Left lobe of liver (tissue), 2 donors: ENCODE data around the gene DBN1. TPM values are rescaled to one million over a fixed set of nuclear protein-coding genes. Genes with fewer than 3 reads are reported as not detected.

ENCODE experiments used
- ATAC-seq: fragments of 200-7000 bp; cut with Tn5 transposase; one replicate; pipeline ENCODE4 v1.9.1; 2020; ENCODE audit warnings: mild to moderate bottlenecking, moderate library complexity
- DNase-seq: peaks from one replicate; pipeline ENCODE4 v3.0.0-alpha.2; 2020; ENCODE audit warnings: low spot score
- total RNA-seq: library from RNA; stranded (reverse); gene quantifications from one replicate; pipeline ENCODE4 v1.2.1, GENCODE V29; 2021
- donor health status: DM: no; HTN: no; CAD: no; lungs with moderate emphysema.
- donor health status: DM: no; HTN: yes; CAD: no.

DBN1 gene
- total RNA-seq, 1 donor from 2014 or later: 1.7 TPM

DNA sequence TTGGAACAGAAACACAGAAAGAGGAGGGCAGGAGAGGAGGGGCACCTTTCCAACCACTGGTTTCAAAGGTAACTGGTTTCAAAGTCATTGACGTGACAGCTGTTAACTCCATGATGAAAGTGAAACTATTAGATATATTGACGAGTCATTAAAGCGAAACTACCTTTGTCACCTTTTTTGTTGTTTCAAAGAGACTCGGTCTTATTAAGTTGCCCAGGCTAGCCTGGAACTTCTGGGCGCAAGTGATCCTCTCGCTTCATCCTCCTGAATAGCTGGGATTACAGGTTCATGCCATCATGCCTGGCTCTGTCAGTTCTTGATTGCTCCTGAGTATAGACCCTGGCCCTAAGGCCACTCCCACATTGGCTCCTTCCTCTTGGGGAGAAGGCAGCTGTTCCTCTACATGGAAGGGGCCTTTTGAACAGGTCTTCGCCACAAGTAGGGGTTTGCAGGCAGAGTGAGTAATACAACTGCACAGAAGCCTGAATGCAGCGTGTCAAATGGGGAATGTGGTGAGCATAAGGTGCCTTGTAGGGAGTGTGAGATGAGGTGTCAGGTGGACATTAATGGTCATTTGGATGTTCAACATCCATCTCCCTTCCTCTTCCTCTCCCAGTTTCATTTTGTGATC lies 60.7 kb downstream of the DBN1 start:
- ATAC-seq (peak; percentile 69), DNase-seq (no peak)

DNA sequence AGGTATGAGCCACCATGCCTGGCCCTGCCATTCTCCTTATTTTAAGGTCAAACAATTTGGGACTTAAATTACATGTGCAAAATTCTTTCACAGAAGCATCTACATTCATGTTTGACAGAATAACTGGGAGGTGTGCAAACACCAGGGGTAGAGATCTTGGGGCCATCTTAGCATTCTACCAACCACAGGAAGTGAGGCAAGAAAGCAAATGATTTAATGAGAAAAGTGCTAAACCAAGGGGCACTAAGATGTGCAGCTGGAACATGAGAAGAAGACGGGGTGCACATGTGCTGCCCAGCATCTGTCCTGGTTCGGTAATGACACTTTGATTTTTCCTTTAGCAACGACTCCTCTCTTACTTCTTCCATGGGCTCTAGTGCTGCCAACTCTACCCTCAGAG lies 62.9 kb downstream of the DBN1 start:
- DNase-seq (no peak), ATAC-seq (no peak)

DNA sequence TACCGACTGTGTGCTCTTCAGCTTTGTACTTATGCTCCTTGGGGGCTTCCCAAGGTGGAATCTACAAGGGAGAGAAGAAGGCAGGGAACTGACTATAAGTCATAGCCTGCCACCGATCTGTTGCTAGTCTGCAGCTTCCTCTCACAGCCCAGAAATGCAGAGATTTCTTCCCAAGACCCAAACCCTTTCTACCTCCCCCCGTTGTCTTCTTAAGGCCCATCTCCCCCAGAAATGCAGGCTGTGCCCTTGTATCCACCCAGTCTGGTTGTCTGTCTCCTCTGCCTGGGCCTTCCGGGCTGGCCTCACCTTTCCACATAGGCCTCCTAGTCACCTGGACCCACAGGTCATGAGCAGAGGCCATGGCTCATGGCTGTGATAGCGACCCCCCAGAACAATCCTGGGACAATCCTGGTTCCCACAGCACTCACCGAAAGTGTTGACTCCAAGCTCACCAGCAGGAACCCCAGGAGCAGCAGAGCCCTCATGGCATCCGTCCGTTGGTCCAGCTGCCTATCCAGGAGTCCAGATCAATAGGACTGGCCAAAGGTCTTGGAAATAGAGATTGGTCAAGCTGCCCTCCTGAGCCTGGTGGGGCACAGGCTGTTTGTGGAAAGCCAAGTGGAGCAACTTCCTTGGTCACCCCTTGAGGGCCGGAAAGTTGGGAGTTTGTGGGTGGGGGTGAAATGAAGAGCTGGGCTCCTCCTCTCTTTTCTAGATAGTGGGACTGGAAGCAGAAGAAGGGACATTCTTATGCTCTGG lies 64.2 kb downstream of the DBN1 start, which contains the start of gene F12:
Gene F12 (minus strand): TSS at position 522 of the 759 bp plus-strand sequence. CDS start 37 bp downstream, at position 485.
- DNase-seq (peak; percentile 85), ATAC-seq (peak; percentile 84)

Other genes starting within 250 kb of the DBN1 start
- gene RAB24, start 169.9 kb downstream of the DBN1 start, total RNA-seq: 15.3 TPM
- 68.1 TPM for gene PRELID1, start 169.8 kb downstream of the DBN1 start, total RNA-seq
- gene MXD3, start 161.7 kb downstream of the DBN1 start, total RNA-seq: 9.4 TPM
- 162 TPM for gene LMAN2, start 122.0 kb downstream of the DBN1 start, total RNA-seq
- gene RGS14, start 115.7 kb downstream of the DBN1 start, total RNA-seq: 34.6 TPM
- 3.0 TPM for gene SLC34A1, start 89.2 kb downstream of the DBN1 start, total RNA-seq
- gene PFN3, start 73.0 kb downstream of the DBN1 start, total RNA-seq: not detected
- gene F12, start 64.1 kb downstream of the DBN1 start, total RNA-seq: 292 TPM
- 9.8 TPM for gene GRK6, start 47.0 kb downstream of the DBN1 start, total RNA-seq
- gene PRR7, start 26.8 kb downstream of the DBN1 start, total RNA-seq: 0.63 TPM
- gene PDLIM7, start 24.0 kb upstream of the DBN1 start, total RNA-seq: 5.3 TPM
- gene DOK3, start 36.2 kb upstream of the DBN1 start, total RNA-seq: 3.2 TPM
- gene DDX41, start 43.3 kb upstream of the DBN1 start, total RNA-seq: 43.2 TPM
- 69.0 TPM for gene FAM193B, start 80.9 kb upstream of the DBN1 start, total RNA-seq
- 135 TPM for gene TMED9, start 118.6 kb upstream of the DBN1 start, total RNA-seq
- 13.5 TPM for gene B4GALT7, start 126.5 kb upstream of the DBN1 start, total RNA-seq